HG02884 (cell line): Measurements from ENCODE around the gene TBC1D12.
A peak's percentile ranks its signal among the peaks of the same experiment; 100 is the strongest.
"Not testable (repeated sequence)": the region's sequence is repeated elsewhere in the genome, so short reads cannot be mapped to it uniquely, and the experiment has no call there.

ENCODE experiments used
- ATAC-seq: cut with Tn5 transposase; IDR thresholded peaks from one replicate; pipeline ENCODE4 v1.9.1; 2021; ENCODE audit warnings: mild to moderate bottlenecking, moderate library complexity; ENCODE audit not compliant: unreplicated experiment

The TBC1D12 gene

DNA sequence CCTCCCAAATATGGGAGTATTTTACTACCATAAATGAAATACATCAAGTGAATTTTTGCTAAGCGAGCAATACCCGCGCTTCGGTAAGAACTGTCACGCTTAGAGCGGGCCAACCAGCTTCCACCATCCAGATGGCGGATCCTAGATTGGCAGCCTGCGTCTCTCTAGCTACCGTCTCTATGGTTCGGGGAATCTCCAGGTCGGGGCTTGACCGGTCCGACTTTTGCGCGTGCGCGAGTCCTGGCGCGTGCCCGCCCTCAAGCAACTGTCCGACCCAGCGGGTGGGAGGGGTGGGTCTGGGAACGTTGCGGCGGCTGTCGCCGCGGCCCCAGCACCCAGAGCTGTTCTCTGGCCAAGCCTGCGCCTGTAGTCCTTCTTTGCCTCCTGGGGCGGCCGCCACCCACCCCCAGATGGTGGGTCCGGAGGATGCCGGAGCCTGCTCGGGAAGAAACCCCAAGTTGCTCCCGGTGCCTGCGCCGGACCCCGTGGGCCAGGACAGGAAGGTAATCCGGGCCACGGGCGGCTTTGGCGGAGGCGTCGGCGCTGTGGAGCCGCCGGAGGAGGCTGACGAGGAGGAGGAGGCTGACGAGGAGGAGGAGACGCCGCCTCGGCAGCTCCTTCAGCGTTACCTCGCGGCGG lies at the start of gene TBC1D12:
TSS of gene TBC1D12 (plus strand) at position 338 of the 639 bp plus-strand sequence. CDS start at position 411, 73 bp downstream.
- ATAC-seq, result peak; percentile 62

DNA sequence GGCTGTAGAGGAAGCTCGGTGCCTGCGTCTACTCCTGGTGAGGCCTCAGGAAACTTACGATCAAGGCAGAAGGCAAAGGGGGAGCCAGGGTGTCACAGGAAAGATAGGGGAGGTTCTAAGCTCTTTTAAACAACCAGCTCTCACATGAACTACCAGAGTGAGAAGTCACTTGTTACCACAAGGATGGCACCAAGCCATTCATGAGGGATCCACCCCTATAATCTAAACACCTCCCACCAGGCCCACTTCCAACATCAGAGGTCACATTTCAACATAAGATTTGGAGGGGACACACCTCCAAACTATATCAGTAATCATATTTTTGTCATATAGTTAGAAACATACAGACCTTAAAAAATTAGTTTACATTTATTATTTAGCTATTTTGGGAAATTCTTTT lies 49.0 kb upstream of the TBC1D12 start:
- no peak for ATAC-seq

GRCh38 chr10:94355841-94356240 lies 46.5 kb upstream of the TBC1D12 start:
- ATAC-seq, result no peak

GRCh38 chr10:94357193-94357592 lies 45.1 kb upstream of the TBC1D12 start:
- no peak for ATAC-seq

DNA sequence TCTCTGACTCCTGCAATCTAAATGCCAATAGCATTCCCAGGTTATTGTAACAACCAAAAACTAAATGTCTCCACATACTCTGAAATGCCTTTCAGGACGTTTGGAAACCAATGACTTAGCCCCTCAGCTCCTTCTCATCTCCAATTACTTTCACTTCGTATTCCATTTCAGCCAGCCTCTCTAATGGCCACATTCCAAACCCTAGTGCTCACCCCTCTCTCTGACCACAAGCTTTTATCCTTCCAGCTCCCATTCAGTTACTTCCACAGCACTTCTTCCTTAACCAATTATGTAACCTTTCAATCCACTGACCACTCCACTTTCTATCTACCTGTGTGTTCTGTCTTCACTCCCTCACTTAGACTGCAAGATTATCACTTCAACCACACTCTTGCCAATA lies 43.9 kb upstream of the TBC1D12 start:
- ATAC-seq, result no peak

DNA sequence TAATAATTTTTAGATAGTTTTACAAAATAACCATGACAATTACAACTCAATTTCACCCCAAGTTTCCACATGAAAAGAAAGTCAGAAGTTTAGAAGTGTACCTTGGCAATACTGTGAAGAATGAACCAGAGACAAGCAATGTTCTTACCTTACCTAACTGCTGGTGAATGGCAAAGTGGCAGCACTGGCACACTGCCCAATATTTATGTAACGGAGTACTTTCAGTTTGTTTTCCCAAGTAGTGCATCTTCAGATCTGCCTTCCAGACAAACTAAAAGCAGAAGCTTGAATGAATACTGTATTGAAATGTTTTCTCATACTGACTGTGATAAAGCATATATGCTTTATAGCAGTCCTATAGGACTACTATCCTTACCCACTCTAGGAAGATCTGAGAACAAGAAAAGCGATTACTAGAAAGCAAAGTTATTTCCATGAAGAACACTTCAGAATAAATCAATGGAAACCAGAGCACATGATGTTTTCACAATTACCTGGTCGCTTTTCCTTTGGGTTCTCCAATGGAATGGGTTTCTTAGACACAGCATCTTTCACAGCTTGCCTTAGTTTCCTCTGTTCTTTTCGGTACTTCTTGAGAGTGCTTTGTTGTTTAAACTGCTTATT lies 41.1 kb upstream of the TBC1D12 start:
- ATAC-seq, result no peak

DNA sequence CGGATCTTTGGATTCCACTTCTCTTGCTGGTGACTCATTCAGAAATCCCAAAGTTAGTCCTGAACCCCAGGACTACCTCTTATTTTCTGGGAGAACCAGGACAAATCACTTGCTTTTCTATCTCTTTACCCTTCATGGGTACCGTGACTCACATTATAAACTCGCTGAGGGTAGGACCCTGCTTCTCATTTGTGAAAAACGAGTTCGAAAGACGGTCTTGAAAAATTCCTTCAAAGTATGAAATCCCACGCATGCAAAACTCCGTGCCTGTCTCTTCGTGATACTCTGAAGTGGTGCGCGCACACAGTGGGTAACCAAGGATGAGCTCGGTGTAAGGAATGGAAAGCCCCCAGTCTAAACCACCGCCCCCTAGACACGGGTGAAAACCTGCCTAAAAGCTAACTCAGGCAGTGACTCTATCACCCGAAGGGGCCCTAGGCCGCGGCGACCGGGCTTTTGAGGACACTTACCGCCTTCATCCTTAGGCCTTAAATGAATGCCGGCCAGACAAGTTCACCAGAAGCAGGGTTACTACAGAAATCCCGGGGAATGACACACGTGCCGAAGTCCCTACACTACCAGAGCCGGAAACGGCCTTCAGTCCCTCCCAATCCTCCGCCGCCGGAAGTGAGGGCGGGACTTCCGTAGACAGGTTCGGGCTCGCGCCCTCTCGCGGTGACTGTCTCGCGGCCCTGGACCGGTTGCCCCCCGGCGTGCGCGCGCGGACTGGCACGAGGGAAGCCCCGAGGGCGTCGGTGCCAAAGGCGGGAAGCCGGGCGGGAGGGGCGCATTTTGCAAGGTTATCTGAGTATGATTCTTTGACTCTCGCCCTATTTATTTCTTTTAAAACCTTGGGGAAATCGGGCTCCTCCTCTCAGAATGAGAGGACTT lies 39.7 kb upstream of the TBC1D12 start, which contains the start of gene NOC3L:
TSS of gene NOC3L (minus strand) at position 580 of the 891 bp plus-strand sequence. CDS start at position 479, 101 bp downstream.
- peak; percentile 98 for ATAC-seq

DNA sequence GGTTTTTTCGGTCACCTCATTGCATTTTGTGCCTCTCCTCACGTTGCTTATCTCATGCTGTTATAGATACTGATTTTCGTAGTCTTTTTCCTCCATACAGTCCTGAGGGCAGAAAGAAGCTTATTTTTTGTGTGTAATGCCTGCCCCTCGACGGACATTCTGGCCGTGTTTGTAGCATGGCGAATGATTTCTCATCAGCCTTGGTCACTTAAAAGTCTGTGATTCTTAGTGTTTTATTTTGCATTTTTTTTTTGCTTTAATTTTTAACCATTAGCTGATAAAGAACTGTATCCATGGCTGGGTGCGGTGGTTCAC lies 39.1 kb upstream of the TBC1D12 start:
- peak; percentile 23 for ATAC-seq

DNA sequence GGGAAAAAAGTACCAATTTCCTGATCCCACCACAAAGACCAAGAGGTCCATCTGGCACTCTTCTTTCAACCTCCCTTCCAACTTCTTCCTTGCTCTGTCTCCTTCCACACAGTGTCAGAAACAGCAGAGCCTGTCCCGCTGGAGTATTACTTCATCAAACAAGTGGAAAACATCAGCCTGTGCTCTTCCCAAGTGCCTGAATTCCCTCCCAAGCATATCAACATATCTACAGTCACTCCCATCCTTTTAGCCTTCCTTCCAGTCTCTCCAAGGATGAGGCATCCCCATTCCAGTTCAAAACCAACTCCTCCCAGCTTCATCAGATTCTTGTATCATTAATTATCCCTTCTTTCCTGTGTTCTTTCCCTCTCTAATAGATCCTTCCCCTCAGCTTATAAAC lies 37.9 kb upstream of the TBC1D12 start:
- no peak for ATAC-seq

- ATAC-seq, result no peak
These were observed 36.0 kb upstream of the TBC1D12 start for GRCh38 chr10:94366382-94366781.

DNA sequence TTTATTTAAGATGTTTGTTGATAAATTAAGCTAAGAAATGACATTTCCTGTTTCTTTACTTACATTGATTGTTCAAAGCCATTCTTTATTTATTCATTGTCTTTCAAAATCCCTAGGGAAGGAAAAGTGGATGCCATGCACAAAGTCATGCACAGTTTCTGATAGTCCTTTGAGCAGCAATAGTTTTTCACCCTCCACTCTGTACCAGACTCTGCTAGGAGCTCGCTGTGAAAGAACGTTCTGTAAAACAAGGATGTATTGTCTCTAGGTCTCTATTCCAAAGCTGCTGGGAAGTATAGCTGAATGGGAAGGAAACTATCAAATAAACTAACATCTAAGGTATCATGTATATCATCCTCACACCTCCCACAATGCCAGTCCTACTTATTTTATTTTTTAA lies 31.8 kb upstream of the TBC1D12 start:
- ATAC-seq, result no peak

GRCh38 chr10:94375374-94375773 lies 27.0 kb upstream of the TBC1D12 start:
- no peak for ATAC-seq

DNA sequence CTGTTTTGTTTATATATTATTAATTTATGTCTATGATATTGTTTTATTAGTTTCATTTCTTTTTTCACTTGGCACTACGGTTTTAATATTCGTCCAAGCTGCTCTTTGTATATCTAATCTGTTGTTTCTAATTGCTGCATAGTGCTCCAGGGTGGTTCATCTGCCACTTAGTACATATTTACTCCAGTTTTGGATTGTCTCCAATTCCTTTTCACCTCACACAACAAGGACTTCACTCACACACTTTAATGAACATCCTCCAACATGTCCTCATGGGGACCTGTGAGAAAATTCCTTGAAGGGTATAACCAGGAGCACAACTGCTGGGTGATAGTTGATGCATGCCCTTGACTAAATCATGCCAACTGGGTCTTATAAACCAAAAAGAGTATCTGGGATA lies 25.5 kb upstream of the TBC1D12 start:
- no peak for ATAC-seq

GRCh38 chr10:94383530-94383929 lies 18.8 kb upstream of the TBC1D12 start:
- no peak for ATAC-seq

GRCh38 chr10:94385733-94386132 lies 16.6 kb upstream of the TBC1D12 start:
- ATAC-seq, result not testable (repeated sequence)

GRCh38 chr10:94392117-94392516 lies 10.2 kb upstream of the TBC1D12 start:
- not testable (repeated sequence) for ATAC-seq

- ATAC-seq, result no peak
These were observed 4.6 kb upstream of the TBC1D12 start for GRCh38 chr10:94397549-94398370.

GRCh38 chr10:94398762-94399161 lies 3.6 kb upstream of the TBC1D12 start:
- no peak for ATAC-seq

- ATAC-seq, result peak; percentile 27
These were observed 570 bp downstream of the TBC1D12 start for GRCh38 chr10:94402843-94403379.

DNA sequence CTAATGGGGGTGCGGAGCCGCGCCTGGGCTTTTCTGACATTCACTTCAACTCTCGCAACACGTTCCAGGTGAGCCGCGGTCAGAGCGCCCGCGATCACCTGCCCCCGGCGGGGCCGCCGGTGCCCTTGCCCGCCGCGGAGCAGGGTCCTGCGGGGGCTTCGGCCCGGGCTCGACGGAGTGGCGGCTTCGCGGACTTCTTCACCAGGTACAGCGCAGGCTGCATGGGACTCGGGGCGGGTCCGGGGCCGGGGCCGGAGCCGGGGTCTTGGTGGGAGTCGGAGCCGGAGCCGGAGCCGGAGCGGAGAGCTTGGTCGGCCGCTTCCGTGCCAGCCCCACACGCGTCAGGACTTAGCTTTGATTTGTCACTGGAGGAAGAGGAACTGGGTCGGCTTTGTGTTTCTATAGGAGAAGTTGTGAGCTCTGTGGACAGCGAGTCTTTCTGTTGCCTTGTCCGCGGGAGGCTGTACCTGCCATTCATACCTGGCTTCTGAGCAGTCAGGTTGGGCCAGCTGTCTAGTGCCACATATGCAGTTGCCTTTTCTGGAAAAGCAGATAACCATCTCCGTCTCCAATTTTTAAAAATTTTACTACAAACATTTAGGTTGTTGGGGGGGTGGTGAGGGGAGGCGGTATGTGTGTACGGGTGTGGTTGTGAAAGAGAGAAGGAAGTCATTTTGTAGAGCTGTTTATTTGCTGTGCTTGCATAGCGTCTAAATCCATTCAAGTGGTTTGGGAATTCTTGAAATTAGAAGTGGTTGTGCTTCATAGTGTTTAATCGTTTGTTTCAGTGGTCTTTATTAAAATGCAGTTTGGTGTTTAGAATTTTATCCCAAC lies 1.3 kb downstream of the TBC1D12 start:
- ATAC-seq, result peak; percentile 51
